ENCODE data around the gene SFI1.

The SFI1 gene

GRCh38 chr22:31605851-31606585 is 109.7 kb downstream of the SFI1 start:
- ATAC-seq (ENCODE audit: low read depth) (no peak), DNase-seq (ENCODE audit: low spot score) (peak; percentile 9)
- Histone ChIP-seq H3K27ac (ENCODE audit: poor library complexity, severe bottlenecking) (no peak overlapping the region), H3K4me3 (ENCODE audit: severe bottlenecking) (no peak overlapping the region), H3K27me3 (ENCODE audit: insufficient read depth, poor library complexity, severe bottlenecking) (no peaks in the 10 kb centered on the region), H3K36me3 (ENCODE audit: low read depth) (0 out of 2 replicates have a peak, but pooled peaks cover 10% of the 10 kb centered on the region), H3K4me1 (ENCODE audit: insufficient read depth, poor library complexity, severe bottlenecking) (no peaks in the 10 kb centered on the region), H3K9me3 (ENCODE audit: severe bottlenecking) (no peaks in the 10 kb centered on the region)
- no peak for TF ChIP-seq CTCF (IDR thresholded peaks at IDR 0.05; ENCODE audit: poor library complexity, severe bottlenecking)

GRCh38 chr22:31607696-31608095 is 111.4 kb downstream of the SFI1 start:
- Histone ChIP-seq H3K36me3 (ENCODE audit: low read depth) (no peaks in the 10 kb centered on the region), H3K4me3 (ENCODE audit: severe bottlenecking) (no peak overlapping the region), H3K27ac (ENCODE audit: poor library complexity, severe bottlenecking) (no peak overlapping the region), H3K4me1 (ENCODE audit: insufficient read depth, poor library complexity, severe bottlenecking) (no peaks in the 10 kb centered on the region), H3K9me3 (ENCODE audit: severe bottlenecking) (no peaks in the 10 kb centered on the region), H3K27me3 (ENCODE audit: insufficient read depth, poor library complexity, severe bottlenecking) (no peaks in the 10 kb centered on the region)
- ATAC-seq (ENCODE audit: low read depth) = no peak
- peak; percentile 45 for DNase-seq (ENCODE audit: low spot score)
- TF ChIP-seq CTCF (IDR thresholded peaks at IDR 0.05; ENCODE audit: poor library complexity, severe bottlenecking) = no peak

GRCh38 chr22:31609716-31610115 is 113.4 kb downstream of the SFI1 start:
- no peak for TF ChIP-seq CTCF (IDR thresholded peaks at IDR 0.05; ENCODE audit: poor library complexity, severe bottlenecking)
- H3K36me3 ChIP-seq (ENCODE audit: low read depth) = no peaks in the 10 kb centered on the region
- ATAC-seq (ENCODE audit: low read depth) = no peak
- H3K9me3 ChIP-seq (ENCODE audit: severe bottlenecking) = no peaks in the 10 kb centered on the region
- DNase-seq (ENCODE audit: low spot score) = peak; percentile 34
- no peaks in the 10 kb centered on the region for H3K4me1 ChIP-seq (ENCODE audit: insufficient read depth, poor library complexity, severe bottlenecking)
- no peaks in the 10 kb centered on the region for H3K27me3 ChIP-seq (ENCODE audit: insufficient read depth, poor library complexity, severe bottlenecking)
- no peak overlapping the region for H3K27ac ChIP-seq (ENCODE audit: poor library complexity, severe bottlenecking)
- H3K4me3 ChIP-seq (ENCODE audit: severe bottlenecking) = no peak overlapping the region

- TF ChIP-seq CTCF (IDR thresholded peaks at IDR 0.05; ENCODE audit: poor library complexity, severe bottlenecking) = no peak
- DNase-seq (ENCODE audit: low spot score) (peak; percentile 45), ATAC-seq (ENCODE audit: low read depth) (no peak)
- Histone ChIP-seq H3K27me3 (ENCODE audit: insufficient read depth, poor library complexity, severe bottlenecking) (no peaks in the 10 kb centered on the region), H3K4me1 (ENCODE audit: insufficient read depth, poor library complexity, severe bottlenecking) (no peaks in the 10 kb centered on the region), H3K27ac (ENCODE audit: poor library complexity, severe bottlenecking) (no peak overlapping the region), H3K9me3 (ENCODE audit: severe bottlenecking) (no peaks in the 10 kb centered on the region), H3K4me3 (ENCODE audit: severe bottlenecking) (no peak overlapping the region), H3K36me3 (ENCODE audit: low read depth) (no peaks in the 10 kb centered on the region)
Observed at GRCh38 chr22:31610611-31611010, 114.3 kb downstream of the SFI1 start.

- no peaks in the 10 kb centered on the region for H3K36me3 ChIP-seq (ENCODE audit: low read depth)
- H3K27me3 ChIP-seq (ENCODE audit: insufficient read depth, poor library complexity, severe bottlenecking) = no peaks in the 10 kb centered on the region
- H3K9me3 ChIP-seq (ENCODE audit: severe bottlenecking) = no peaks in the 10 kb centered on the region
- ATAC-seq (ENCODE audit: low read depth) = no peak
- no peak overlapping the region for H3K27ac ChIP-seq (ENCODE audit: poor library complexity, severe bottlenecking)
- H3K4me3 ChIP-seq (ENCODE audit: severe bottlenecking) = no peak overlapping the region
- DNase-seq (ENCODE audit: low spot score) = peak; percentile 54
- no peak for TF ChIP-seq CTCF (IDR thresholded peaks at IDR 0.05; ENCODE audit: poor library complexity, severe bottlenecking)
- no peaks in the 10 kb centered on the region for H3K4me1 ChIP-seq (ENCODE audit: insufficient read depth, poor library complexity, severe bottlenecking)
Observed at GRCh38 chr22:31611061-31611760, 114.9 kb downstream of the SFI1 start.
